ENCODE measurements around the gene SLC22A4.

GRCh38 chr5:132322266-132322665, 28.1 kb downstream of the SLC22A4 start:
- TF ChIP-seq CTCF (optimal IDR thresholded peaks at IDR 0.05 in 1 of 3, IDR thresholded peaks at IDR 0.05 in 1 of 3, conservative IDR thresholded peaks at IDR 0.05 in 1 of 3; ENCODE audit: extremely low read depth in 1 of 3, insufficient read depth in 2 of 3, low read length in 3 of 3) = no peak
- no peak for TF ChIP-seq EZH2 (IDR thresholded peaks at IDR 0.05; ENCODE audit: low read length)
